ENCODE measurements around the gene HM13. TPM values are rescaled to one million over a fixed set of nuclear protein-coding genes. Genes with fewer than 3 reads are reported as not detected.
A peak's percentile ranks its signal among the peaks of the same experiment; 100 is the strongest.

Gene HM13
- total and polyA plus RNA-seq, 2 of the 13 experiments (the other 11 are each of a cell fraction or from before 2014, with no cell fraction given): 118 to 243 TPM

DNA sequence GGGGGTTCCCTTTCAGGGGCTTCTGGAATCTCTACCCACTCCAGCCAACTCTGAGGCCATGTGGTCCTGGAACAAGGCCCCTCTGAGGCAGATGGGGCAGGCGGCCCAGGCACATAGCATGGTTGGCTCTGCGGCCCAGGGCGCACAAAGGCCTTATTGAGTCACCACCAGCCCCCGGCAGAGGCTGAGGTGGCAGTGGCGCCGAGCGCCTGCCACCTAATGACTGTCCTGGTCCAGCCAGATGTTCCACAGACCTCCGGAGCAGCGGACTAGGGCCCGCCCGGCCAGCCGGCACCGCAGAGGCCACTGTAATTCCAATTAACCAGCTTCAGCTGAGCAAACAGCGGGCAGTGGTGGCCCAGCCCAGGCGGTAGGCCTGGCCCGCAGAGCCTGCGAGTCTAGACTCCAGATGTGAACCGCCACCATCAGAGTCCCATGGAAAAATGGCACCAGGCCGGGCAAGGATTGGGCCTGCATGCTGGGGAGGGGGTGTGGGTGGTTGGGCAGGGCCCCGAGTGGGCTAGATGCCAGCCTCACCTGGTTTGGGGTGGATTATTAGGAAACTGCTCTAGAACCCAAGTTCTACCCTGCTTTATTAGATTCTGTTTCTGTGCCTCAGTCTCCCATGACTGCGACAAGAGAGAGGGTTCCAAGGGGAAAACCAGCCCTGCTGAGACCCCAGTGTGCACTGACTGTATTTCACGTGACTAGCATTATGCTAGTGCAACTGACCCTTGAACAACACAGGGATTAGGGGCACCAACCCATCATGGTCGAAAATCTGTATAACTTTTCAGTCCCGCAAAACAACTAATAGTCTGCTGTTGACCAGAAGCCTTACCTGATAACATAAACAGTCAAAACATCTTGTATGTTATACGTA is 56.7 kb downstream of the HM13 start (continued):
- TF ChIP-seq ZGPAT (CRISPR knock-in tag; IDR thresholded peaks at IDR 0.05) (0 out of 2 replicates have a peak, but pooled peaks have one; percentile 29), ZNF30 (CRISPR knock-in tag; IDR thresholded peaks at IDR 0.05) (no peak), AKAP8 (CRISPR knock-in tag; IDR thresholded peaks at IDR 0.05) (no peak), LCORL (IDR thresholded peaks at IDR 0.05) (no peak), LCORL (CRISPR knock-in tag; IDR thresholded peaks at IDR 0.05) (no peak), SCMH1 (CRISPR knock-in tag; IDR thresholded peaks at IDR 0.05; ENCODE audit: borderline replicate concordance) (no peak), PRPF4 (IDR thresholded peaks at IDR 0.05; ENCODE audit: low read depth, low read length, poor library complexity, severe bottlenecking) (no peak), PHB2 (IDR thresholded peaks at IDR 0.05; ENCODE audit: partially characterized antibody) (no peak), RBFOX2 (IDR thresholded peaks at IDR 0.05; ENCODE audit: low read depth, low read length) (peak; percentile 78), FIP1L1 (IDR thresholded peaks at IDR 0.05; ENCODE audit: borderline replicate concordance, insufficient read depth, low read depth, low read length) (no peak), ZNF326 (CRISPR knock-in tag; IDR thresholded peaks at IDR 0.05; ENCODE audit: borderline replicate concordance) (no peak; the same call in 1 of the 2 replicates), ZSCAN22 (CRISPR knock-in tag; IDR thresholded peaks at IDR 0.05) (0 out of 2 replicates have a peak, but pooled peaks have one; percentile 30), RFXAP (CRISPR knock-in tag; IDR thresholded peaks at IDR 0.05; ENCODE audit: borderline replicate concordance) (no peak), NR2C2 (CRISPR knock-in tag; IDR thresholded peaks at IDR 0.05; ENCODE audit: borderline replicate concordance) (no peak), PLRG1 (conservative IDR thresholded peaks at IDR 0.05) (no peak), KLF16 (CRISPR knock-in tag; IDR thresholded peaks at IDR 0.05) (0 out of 4 replicates have a peak, but pooled peaks of 1 of the 2 experiments have one; percentile 19), ATM (IDR thresholded peaks at IDR 0.05; ENCODE audit: borderline replicate concordance) (no peak), ZNF567 (CRISPR knock-in tag; IDR thresholded peaks at IDR 0.05; ENCODE audit: borderline replicate concordance) (no peak; the same call in 1 of the 2 replicates), ZNF282 (IDR thresholded peaks at IDR 0.05; ENCODE audit: partially characterized antibody) (no peak), GTF2F1 (IDR thresholded peaks at IDR 0.05; ENCODE audit: low read length) (no peak), ZNF274 (CRISPR knock-in tag; IDR thresholded peaks at IDR 0.05) (0 out of 2 replicates have a peak, but pooled peaks have one; percentile 25), ZNF766 (CRISPR knock-in tag; IDR thresholded peaks at IDR 0.05; ENCODE audit: borderline replicate concordance) (0 out of 2 replicates have a peak, but pooled peaks have one; percentile 36), MTA1 (CRISPR knock-in tag; IDR thresholded peaks at IDR 0.05; ENCODE audit: borderline replicate concordance) (peak; percentile 56; the same call in 1 of the 2 replicates), DPF2 (CRISPR knock-in tag; IDR thresholded peaks at IDR 0.05; ENCODE audit: borderline replicate concordance, low read depth) (no peak), CENPX (CRISPR knock-in tag; IDR thresholded peaks at IDR 0.05) (no peak), ZNF839 (CRISPR knock-in tag; IDR thresholded peaks at IDR 0.05; ENCODE audit: borderline replicate concordance) (no peak), ETV6 (CRISPR knock-in tag; conservative IDR thresholded peaks at IDR 0.05) (no peak), ZBTB21 (CRISPR knock-in tag; IDR thresholded peaks at IDR 0.05) (no peak)
- TF ChIP-seq, protein P1, sequence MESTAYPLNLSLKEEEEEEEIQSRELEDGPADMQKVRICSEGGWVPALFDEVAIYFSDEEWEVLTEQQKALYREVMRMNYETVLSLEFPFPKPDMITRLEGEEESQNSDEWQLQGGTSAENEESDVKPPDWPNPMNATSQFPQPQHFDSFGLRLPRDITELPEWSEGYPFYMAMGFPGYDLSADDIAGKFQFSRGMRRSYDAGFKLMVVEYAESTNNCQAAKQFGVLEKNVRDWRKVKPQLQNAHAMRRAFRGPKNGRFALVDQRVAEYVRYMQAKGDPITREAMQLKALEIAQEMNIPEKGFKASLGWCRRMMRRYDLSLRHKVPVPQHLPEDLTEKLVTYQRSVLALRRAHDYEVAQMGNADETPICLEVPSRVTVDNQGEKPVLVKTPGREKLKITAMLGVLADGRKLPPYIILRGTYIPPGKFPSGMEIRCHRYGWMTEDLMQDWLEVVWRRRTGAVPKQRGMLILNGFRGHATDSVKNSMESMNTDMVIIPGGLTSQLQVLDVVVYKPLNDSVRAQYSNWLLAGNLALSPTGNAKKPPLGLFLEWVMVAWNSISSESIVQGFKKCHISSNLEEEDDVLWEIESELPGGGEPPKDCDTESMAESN (CRISPR knock-in tag; conservative IDR thresholded peaks at IDR 0.05): 0 out of 2 replicates have a peak, but pooled peaks have one; percentile 22

Data from HepG2 (cell line).